ENCODE data around the gene EIF4G3.
"Not testable (repeated sequence)": the region's sequence is repeated elsewhere in the genome, so short reads cannot be mapped to it uniquely, and the experiment has no call there.

EIF4G3 gene

GRCh38 chr1:21024918-21025317 is 151.8 kb downstream of the EIF4G3 start:
- peak; percentile 40 for DNase-seq (ENCODE audit: low spot score)

GRCh38 chr1:21024136-21024896 is 152.4 kb downstream of the EIF4G3 start:
- DNase-seq (ENCODE audit: low spot score) = not testable (repeated sequence)

- peak; percentile 98 for DNase-seq (ENCODE audit: low spot score)
Observed at GRCh38 chr1:21022279-21023040, 154.2 kb downstream of the EIF4G3 start.

GRCh38 chr1:21021311-21021710 is 155.4 kb downstream of the EIF4G3 start:
- DNase-seq (ENCODE audit: low spot score) = no peak

GRCh38 chr1:21020151-21020550 is 156.5 kb downstream of the EIF4G3 start:
- DNase-seq (ENCODE audit: low spot score) = peak; percentile 28

- DNase-seq (ENCODE audit: low spot score) = no peak
Observed at GRCh38 chr1:21018673-21019072, 158.0 kb downstream of the EIF4G3 start.

GRCh38 chr1:21013510-21013909 is 163.2 kb downstream of the EIF4G3 start:
- DNase-seq (ENCODE audit: low spot score) = no peak

GRCh38 chr1:21012937-21013336 is 163.8 kb downstream of the EIF4G3 start:
- DNase-seq (ENCODE audit: low spot score) = peak; percentile 33

GRCh38 chr1:21007876-21008275 is 168.8 kb downstream of the EIF4G3 start:
- DNase-seq (ENCODE audit: low spot score) = no peak

GRCh38 chr1:21005466-21006239 is 171.0 kb downstream of the EIF4G3 start:
- no peak for DNase-seq (ENCODE audit: low spot score)

GRCh38 chr1:21003281-21004045 is 173.2 kb downstream of the EIF4G3 start:
- no peak for DNase-seq (ENCODE audit: low spot score)

- DNase-seq (ENCODE audit: low spot score) = no peak
Observed at GRCh38 chr1:21001042-21001441, 175.7 kb downstream of the EIF4G3 start.

GRCh38 chr1:21000245-21000594 is 176.5 kb downstream of the EIF4G3 start:
- no peak for DNase-seq (ENCODE audit: low spot score)

- no peak for DNase-seq (ENCODE audit: low spot score)
Observed at GRCh38 chr1:20999525-21000244, 177.0 kb downstream of the EIF4G3 start.

- DNase-seq (ENCODE audit: low spot score) = no peak
Observed at GRCh38 chr1:20998826-20999225, 177.9 kb downstream of the EIF4G3 start.

GRCh38 chr1:20997602-20998224 is 179.0 kb downstream of the EIF4G3 start:
- DNase-seq (ENCODE audit: low spot score) = no peak

- no peak for DNase-seq (ENCODE audit: low spot score)
Observed at GRCh38 chr1:20996554-20996953, 180.1 kb downstream of the EIF4G3 start.

- no peak for DNase-seq (ENCODE audit: low spot score)
Observed at GRCh38 chr1:20993716-20994575, 182.8 kb downstream of the EIF4G3 start.

- DNase-seq (ENCODE audit: low spot score) = no peak
Observed at GRCh38 chr1:20992322-20993056, 184.2 kb downstream of the EIF4G3 start.

Data from kidney tubule cell (primary cell).